ENCODE measurements around the gene CCDC70.
"Not testable (repeated sequence)": the region's sequence is repeated elsewhere in the genome, so short reads cannot be mapped to it uniquely, and the experiment has no call there.

CCDC70 gene

DNA sequence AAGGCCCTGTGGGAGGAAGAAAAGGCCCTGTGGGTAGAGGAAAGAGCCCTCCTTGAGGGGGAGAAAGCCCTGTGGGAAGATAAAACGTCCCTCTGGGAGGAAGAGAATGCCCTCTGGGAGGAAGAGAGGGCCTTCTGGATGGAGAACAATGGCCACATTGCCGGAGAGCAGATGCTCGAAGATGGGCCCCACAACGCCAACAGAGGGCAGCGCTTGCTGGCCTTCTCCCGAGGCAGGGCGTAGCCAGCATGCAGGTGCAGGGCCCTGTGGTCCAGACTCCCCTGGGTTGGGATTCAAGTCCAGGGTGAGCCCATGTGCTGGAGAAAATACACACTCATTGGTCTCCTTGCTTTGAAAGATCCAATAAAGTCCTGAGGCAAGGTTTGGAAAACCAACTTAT is 4.1 kb downstream of the CCDC70 start:
- no peak for DNase-seq

DNA sequence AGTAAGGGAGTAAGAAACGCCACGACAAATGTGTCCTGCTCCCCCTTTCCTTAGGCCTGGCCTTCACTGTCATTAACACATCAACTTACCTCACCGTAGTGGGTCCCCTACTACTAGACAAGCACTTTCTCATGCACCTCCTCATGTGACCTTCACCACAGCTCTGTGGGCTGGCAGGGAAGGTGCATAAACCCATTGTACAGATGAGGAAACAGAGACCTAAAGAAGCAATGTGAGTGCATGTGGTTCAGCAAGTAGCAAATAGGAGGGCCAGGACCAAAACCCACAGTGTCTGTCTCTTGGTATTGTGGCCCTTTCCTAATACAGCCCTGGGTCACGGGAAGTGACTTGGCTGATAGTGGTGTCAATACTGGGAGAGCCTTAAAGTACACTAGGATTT is 5.3 kb downstream of the CCDC70 start:
- DNase-seq, result no peak

DNA sequence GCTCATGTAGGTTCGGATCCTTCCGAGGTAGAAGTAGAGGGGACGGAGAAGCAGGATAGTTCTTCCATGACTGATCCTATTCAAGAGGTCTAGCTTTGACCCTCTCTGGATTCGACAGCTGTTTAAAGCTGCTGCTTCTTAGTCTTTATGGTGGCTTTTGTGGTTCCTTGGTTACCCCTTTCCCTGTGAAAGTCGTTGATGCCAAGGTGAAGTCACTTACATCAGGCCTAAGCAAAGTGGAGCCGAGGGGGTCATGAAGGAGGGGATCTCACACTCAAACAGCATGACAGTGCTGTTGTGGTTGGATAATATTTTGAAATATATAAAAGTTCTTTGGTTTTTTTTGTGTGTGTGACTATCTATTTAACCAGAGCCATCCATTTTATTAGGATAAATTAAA is 8.1 kb downstream of the CCDC70 start:
- DNase-seq, result no peak

DNA sequence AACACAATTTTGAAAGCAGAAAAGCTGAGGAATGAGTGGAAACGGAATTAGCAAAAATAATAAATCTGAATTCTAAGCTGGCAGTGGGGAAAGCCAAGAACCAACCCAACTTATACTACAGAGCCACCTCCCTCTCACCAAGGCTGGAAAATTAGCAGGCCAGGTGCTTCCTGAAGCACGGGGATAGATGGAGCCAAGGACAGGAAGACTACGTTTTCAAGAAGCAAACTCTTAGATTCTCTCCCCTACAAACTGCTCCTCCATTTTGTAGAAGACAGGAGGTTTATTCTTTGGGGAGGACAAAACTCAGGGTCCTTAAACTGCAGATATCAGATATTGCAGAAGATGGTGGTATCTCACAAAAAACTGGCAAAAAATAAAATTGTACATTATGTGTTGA is 8.8 kb downstream of the CCDC70 start:
- DNase-seq, result no peak

DNA sequence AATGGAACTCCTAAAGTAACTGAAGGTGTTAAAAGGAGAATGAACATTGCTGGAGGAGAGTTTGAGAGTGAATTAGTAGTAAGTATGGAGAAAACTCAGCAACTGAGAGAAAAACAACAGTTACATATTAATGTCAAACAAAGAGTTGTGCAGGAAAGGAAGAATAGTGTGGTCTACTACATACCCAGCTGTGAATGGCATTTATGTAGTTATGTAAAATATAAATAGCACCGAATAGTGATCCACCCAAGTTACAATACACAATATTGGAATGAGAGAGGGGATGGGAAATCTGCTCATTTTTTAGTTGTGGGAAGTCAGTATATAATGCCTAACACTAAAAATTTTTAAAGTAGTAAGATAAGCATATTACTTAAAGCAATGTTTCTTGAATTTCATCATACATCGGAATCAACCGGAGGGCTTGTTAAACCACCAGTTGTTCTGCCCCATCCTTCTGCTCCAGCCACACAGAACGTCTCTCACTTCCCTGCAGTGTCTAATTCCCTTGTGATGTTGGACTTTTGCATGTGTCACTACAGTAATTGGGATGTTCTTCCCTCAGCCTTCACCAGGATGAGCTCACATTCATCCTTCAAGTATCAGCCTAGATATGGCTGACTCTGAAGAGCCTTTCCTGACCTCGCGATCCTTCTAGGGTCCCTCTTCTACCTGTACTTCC is 11.5 kb downstream of the CCDC70 start:
- DNase-seq, result no peak

DNA sequence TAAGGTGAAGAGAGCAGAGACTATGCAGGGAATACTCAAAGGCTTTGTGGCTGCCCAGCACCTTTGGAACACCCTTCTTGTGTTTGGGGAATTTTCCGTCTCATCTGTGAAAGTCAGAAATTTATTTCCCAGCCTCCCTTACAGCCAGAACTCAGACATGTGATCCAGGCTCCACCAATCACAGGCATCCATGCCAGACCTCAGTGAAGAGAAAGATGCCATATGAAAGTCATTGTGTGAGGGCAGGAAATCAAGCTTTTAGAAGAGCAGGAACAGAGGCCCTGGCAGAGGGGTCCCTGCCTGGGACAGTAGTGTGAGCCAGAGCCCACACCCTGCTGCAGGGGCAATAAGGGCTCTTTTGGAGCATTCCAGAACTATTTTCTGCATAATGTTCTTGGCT is 12.1 kb downstream of the CCDC70 start:
- peak; percentile 8 for DNase-seq

DNA sequence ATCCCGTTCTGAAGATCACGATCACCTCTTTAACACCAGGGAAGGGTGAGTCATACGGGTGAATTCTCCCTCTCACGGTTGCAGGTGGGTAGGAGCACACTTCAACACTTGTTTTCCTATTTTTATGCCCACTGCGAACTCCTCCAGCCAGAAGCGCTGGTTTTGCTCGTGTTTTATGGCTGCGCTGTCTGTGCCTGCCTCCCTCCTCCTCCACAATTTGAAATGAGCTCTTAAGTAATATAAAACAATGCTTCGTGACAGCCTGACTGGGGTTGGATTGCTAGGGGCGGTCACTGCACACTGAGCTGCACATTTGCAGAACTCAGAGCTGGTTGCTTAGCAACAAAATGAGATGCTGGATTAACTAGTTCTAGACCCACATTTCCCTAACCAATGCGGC is 12.9 kb downstream of the CCDC70 start:
- peak; percentile 59 for DNase-seq

DNA sequence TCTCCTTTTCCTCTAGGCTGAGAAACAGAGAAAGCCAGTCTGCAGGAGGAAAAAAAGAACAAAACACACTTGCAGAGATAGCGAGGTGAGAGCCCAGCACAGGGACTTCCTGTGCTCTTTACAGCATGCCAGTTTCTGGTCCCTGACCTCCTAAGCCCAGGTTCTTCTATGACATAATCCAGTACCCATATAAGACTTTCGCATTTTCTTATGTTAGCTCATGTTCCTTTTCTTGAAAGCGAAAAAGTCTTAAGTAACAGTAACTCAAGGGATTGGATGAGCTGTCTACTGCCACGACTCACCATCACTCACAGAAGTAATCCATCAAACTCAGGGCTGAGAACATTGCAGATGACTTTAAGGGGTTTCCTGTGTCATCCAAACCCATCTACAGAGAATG is 17.4 kb downstream of the CCDC70 start:
- no peak for DNase-seq

DNA sequence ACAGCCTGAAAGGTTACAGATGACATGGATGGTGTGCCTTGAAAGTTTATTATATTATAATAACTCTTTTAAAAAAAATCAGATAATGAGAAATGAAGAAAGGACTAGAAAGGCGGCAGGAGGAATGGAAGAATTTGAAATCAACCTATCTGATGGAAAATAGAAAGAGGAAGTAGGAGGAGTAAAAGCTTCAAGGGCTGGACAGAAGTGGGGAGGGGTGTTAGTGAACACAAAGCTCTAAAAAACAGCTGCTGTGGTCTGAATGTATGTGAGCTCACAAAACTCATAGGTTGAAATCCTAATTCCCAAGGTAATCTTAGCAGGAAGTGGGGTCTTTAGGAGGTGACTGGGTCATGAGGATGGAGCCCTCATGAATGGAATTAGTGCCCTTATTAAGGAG is 19.5 kb downstream of the CCDC70 start:
- DNase-seq, result no peak

DNA sequence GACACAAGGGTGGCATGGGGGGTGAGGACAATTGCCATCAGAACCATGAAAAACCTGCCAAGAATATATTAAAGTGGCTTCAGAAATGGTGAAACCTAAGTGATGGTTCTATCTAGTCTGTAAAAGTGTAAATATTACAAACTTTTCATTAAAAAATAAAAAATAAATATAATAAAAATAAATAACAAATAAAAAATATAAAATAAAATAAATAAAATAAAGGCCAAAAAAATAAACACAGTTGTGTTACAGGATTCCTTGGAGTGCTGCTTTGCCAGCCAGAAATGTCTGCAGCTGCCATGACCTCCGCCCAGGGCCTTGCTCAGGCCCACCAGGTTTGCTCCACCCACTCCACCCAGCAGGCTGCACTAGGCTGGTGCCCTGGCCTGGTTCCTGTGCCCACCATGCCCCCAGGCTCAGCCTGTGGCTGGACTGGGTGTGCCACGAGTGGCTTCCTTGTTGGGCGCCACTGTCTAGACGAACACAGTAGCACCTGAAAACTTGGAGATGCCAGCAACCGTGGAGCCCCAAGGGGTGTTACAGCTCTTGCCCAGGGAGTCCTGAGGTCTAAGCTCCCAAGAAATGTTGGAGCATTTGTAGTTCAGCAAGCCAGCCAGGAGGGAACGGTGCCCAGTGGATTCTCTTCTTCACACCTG is 20.9 kb downstream of the CCDC70 start:
- DNase-seq, result no peak

DNA sequence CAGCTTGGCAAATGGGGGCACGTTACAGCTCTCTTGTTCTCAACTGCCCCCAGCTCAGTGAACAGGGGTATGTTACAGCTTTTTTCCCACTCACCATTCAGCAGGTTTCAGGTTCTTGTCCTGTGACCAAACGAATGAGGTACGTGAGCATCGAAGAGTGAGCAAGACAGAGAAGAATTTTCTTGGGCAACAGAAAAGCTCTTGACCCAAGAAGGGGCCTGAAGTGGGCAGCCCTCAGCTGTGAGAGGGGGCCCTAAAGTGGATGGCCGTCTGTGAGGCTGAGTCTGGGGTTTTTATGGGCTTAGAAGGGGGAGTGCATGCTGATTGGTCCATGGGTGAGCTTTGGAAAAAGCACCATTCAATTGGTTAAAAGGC is 21.4 kb downstream of the CCDC70 start:
- DNase-seq, result no peak

DNA sequence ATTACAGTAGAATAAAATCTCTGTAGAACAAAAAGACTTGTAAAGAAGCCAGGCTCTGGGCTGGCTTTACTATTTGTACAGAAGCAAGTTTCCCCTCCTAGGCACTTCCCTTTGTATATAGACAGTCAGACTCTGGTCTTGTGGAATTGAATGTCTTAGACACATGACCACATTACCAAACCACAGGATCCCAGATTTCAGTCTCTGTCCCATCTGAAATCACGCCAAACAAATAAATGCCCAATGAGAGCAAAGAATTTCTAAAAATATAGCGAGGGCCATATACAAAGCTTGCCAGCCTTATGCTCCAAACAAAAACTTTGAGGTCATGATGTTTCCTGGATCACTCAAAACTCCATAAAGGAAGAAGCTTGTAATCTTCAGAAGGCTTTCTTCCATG is 23.9 kb downstream of the CCDC70 start:
- no peak for DNase-seq

DNA sequence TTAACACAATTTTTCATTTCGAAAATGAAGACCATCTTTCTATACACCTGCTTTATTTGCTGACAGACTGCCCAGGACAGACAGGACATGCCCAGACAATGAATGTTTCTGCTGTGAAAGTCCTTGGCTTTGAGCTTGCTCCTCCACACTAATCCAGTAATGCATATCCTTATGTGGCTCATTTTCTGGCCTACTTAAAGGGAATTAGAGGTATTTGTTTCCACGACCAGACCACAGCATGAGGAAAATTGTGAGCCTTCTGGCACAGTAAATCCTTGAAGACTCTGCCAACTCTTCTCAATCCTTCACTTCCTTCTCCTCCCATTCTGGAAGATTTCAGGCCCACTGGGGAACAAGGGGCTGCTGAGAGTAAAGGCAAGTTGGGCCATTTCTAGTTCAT is 25.7 kb downstream of the CCDC70 start:
- no peak for DNase-seq

DNA sequence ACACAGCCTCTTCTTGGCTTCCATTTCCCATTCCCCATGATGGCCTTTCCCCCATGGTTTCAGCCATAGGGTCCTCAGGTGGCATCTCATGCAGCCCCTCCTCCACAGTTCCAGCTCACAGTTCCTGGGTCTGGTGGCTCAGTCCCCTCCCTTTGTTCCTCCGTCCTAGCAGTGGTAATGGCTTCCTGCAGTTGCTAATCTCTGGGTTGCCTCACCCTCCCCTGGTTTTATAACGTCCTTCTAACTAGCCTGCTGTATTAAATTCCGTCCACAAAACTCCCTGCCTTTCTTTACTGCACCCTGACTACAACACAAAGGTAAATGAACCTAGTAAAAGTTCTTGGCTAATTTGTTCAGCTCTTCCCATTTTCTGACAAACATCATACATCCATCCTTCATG is 30.9 kb downstream of the CCDC70 start:
- no peak for DNase-seq

DNA sequence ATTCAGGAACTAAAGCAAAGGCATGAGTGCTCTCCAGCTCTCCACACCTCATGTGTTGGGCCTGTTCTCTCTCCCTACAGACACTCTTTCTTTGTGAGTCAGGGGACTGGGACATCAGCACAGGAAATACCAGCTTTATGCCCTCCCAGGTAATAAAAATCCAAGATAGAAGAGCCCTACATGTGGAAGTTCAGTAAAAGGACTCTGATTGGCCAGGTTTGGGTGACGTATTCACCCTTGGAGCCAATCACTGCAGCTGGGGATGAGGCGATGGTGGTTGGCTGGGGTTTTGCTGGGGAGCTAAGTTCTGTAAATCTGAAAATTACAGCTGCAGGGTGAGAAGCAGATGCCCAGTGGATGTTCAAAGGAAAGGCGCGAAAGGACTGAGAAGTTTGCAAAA is 32.5 kb downstream of the CCDC70 start:
- DNase-seq, result no peak

DNA sequence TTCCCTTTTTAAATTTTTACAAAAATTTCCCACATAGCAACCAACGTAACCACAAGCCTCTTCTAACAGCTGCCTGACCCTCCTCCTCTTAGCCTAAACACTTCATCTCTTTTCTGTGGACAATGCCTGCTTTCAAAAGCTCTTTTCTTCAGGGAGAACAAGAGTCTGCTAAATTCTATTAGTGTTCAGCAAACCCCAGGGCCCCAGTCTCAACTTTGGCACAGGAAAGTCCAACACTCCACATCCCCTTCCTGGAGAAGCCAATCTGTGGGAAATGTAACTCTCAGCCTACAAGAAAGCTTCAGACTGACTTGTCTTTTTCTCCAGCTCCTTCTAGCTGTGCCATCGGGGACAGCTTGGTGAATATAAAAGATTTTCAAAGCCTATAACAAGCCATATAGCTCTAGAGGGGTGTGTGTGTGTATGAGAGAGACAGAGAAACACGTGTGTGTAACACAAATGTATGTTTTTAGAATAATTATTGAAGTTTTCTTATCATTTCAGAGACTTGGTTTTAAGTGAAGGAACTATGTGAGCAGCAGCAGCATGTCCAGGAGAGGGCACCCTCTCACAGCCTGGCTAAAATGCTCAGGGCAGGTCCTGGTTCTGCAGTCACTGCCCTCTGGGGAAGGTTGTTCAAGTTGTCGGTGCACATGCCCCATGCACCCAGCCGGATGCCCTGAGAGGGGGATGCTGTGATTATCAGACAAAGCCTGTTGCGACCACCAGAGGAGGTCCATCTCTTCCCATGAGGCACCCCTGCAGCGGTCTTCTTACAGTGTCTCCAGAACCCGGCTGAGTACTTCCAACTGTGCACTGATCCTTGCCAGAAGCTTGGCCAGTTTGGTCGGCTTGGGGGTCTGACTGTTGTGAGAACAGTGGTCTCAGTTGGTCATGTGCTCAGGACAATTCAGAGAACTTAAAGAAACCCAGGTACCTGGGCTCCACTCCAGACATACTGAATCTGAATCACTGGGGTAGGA is 34.4 kb downstream of the CCDC70 start:
- DNase-seq, result peak; percentile 72

DNA sequence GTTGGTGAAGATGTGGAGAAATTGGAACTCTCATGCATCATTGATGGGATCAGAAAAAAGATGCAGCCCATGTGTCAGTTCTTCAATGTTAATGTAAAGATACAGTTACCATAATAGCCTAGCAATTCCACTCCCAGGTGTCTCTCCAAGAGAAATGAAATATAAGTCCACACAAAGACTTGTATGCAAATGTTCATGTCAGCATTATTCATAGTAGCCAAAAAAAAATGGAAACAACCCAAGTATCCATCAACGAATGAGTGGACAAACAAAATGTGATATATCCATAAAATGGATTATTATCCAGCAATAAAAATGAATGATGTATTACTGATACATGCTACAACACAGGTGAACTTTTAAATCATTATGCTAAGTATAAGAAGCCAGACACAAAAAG is 38.7 kb downstream of the CCDC70 start:
- no peak for DNase-seq

DNA sequence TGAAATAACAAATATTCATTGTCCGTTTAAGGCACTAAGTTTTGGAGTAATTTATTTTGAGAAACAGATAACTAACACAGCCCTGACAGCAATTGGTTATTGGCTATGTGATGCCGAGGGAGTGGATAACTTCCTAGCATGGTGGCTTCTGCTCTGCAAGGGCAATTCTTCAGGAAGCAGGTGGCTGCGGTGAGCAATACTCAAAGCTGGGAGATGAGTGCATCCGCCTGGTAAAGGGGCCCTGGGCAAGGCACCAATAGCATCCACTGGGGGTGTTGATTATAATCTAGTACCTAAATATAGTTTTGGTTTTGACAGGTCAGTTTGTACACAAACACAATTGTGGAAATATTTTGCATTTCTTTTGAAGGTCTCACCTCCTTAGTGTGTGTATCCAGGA is 41.0 kb downstream of the CCDC70 start:
- DNase-seq, result no peak

DNA sequence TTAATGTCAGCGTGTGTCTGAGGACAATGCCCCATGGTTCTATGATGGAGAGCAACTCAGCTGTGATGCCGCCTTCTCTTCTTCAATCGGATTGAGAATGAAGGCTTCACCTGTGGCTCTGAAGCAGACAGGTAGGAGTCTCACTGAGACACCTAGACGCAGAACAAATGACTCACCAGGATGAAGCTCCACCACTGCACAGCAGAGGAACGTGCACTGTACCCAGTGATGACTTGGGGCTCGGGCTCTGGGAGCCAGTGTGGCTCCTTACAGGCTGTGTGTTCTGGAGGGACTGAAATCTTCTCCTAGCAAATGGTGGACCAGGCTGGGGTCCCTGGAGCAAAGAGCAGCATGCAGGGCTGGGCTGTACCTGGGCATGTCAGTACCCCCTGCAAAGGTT is 44.0 kb downstream of the CCDC70 start:
- DNase-seq, result no peak

DNA sequence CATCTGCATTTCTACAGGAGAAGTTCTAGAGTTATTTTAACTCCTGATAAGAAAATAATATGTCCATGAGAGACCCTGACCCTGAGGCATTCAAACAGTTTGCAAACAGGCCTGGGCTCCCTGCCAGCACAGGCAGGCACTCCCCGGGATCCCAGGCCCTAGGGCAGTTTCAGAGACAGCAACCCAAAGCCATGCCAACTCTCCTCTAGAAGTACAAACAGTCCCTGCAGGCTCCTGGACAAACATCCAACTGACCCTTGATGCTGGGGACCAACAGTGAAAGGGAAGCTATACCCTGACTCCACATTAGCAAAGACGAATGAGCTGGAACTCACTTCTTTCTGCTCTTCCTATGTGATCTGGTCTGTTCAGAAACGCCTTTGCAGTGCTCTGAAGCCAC is 44.8 kb downstream of the CCDC70 start:
- no peak for DNase-seq

DNA sequence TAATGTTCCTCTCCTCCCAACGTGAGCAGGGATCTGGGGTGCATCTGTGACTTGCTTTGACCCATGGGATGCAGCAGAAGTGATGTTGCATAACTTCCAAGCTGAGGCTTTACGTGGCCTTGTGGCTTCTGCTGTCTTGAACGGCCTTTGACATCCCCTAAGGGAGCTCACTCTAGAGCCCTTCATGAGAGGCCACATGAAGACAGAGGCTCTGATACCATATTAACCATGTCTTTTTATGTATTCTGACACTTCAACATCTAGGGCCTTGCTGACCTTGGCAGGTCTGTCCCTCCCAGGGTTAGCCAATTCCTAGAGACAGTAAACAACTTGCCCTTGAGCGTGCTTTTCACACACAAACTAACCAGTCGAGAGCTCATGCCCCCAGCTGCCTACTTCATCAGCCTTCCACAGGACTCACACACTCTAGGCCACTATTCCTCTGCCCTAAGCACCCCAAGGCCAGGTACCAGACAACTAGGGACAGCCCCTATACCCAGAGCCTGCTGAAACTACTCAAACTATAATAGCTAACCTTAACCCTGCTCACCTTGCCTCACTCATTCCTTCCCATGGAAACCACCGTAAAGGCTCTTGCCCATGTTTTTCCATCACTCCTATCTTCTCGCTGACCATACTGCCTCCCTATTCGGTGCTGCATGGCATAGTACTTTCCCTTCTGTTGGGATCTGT is 45.4 kb downstream of the CCDC70 start:
- DNase-seq, result no peak

DNA sequence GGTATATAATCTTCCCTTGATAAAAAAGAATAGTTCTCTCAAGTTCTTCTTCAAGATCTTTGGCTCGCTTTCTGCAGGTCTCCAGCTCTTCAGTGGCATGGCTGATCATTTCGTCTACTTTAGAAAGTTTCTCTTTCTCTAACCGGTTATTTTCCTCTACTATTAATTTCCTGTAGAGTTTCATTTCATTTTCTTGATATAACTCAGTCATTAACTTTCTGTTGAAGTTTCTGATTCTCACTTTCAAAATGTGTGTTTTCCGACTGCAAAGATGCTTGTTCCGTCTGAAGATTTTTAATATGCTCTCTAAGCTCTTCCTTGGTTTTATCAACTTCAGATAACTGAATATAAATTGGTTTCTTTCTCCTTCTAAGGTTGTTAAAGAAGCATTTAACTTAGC is 47.5 kb downstream of the CCDC70 start:
- not testable (repeated sequence) for DNase-seq

DNA sequence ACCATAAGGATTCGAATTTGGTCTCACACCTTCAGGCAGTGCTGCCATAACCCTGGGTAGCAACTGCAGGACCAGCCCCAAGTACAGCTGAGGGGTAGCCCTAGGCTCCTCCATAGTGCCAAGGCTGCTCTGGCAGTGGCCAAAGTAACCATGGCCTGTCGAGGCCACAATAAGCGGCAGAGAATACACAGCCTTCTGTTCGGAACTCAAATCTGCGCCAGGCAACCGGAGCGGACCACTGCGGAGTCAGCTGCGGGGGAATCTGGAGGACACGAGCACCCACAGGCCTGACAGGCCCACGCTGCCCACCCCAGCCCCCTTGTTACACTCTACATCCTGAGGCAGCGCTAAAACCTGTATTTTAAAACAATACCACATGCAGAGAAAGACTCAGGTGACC is 48.7 kb downstream of the CCDC70 start:
- no peak for DNase-seq
